ENCODE results near the gene AGFG1.

DNA sequence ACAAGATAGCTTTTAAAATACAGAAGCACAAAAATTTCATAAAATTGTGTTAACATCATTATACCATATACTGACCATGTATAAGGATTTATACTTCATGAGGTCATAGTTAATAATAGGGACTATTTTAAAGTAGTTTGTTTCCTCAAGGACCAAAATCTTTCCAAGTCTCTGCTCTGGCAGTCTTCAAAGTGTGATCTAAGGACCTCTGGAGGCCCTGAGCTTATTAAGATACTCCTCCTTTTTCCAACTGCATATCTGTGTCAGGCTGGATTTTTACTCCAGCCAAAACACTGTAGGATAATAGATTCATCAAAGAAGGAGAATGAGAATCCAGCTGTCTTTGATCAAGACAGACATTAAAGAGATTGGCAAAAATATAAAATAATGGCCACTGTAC lies 125.1 kb downstream of the AGFG1 start:
- no peak for TF ChIP-seq CTCF (IDR thresholded peaks at IDR 0.05)
- no peak for TF ChIP-seq POLR2A (IDR thresholded peaks at IDR 0.05)

Measured in heart left ventricle (tissue), 13 donors.